Trophoblast cell (in vitro differentiated cells and primary cell): ENCODE data around the gene FAM135A.

Experiments used
- DNase-seq, 2 donors: peaks; one replicate each; pipeline ENCODE4 v3.0.0-alpha.2; 2016
- H2AFZ ChIP-seq: 2 replicates; pipeline ENCODE4 v1.6.1; 2013; ENCODE audit warnings: low read length, moderate library complexity, mild to moderate bottlenecking; ENCODE audit not compliant: insufficient read depth, poor library complexity
- H2AK5ac ChIP-seq: 2 replicates; pipeline ENCODE4 v1.6.1; 2013; ENCODE audit warnings: mild to moderate bottlenecking, low read length
- H2BK120ac ChIP-seq: 2 replicates; pipeline ENCODE4 v1.6.1; 2013; ENCODE audit warnings: low read length, mild to moderate bottlenecking, moderate library complexity; ENCODE audit not compliant: insufficient read depth, poor library complexity
- H2BK12ac ChIP-seq: 2 replicates; pipeline ENCODE4 v1.6.1; 2013; ENCODE audit warnings: mild to moderate bottlenecking, low read length, moderate library complexity
- H2BK5ac ChIP-seq: 2 replicates; pipeline ENCODE4 v1.6.1; 2013; ENCODE audit warnings: low read length, low read depth, moderate library complexity, mild to moderate bottlenecking; ENCODE audit not compliant: poor library complexity
- H3K14ac ChIP-seq: 2 replicates; pipeline ENCODE4 v1.6.1; 2013; ENCODE audit warnings: mild to moderate bottlenecking, low read length
- H3K18ac ChIP-seq: 2 replicates; pipeline ENCODE4 v1.6.1; 2013; ENCODE audit warnings: mild to moderate bottlenecking, low read length
- H3K23ac ChIP-seq: 2 replicates; pipeline ENCODE4 v1.6.1; 2013; ENCODE audit warnings: low read length
- H3K27ac ChIP-seq: 2 replicates; pipeline ENCODE4 v1.5.1; 2013; ENCODE audit warnings: low read depth, mild to moderate bottlenecking, inconsistent platforms, low read length, moderate library complexity
- H3K27me3 ChIP-seq: 2 replicates; pipeline ENCODE4 v1.6.1; 2013; ENCODE audit warnings: inconsistent platforms, mild to moderate bottlenecking, low read length, moderate library complexity; ENCODE audit not compliant: insufficient read depth
- H3K36me3 ChIP-seq, 2 experiments: 1 replicate in 1 of 2; 2 replicates in 1 of 2; pipeline ENCODE4 v1.6.1; 2013; ENCODE audit warnings: low read length in 2 of 2, mild to moderate bottlenecking in 2 of 2, moderate library complexity in 1 of 2; ENCODE audit not compliant: insufficient read depth in 2 of 2, control insufficient read depth in 1 of 2
- H3K4ac ChIP-seq: 2 replicates; pipeline ENCODE4 v1.6.1; 2013; ENCODE audit warnings: low read depth, mild to moderate bottlenecking, low read length, moderate library complexity
- H3K4me1 ChIP-seq, 2 experiments: 1 replicate in 1 of 2; 2 replicates in 1 of 2; pipeline ENCODE4 v1.6.1; 2013; ENCODE audit warnings: low read length in 2 of 2, mild to moderate bottlenecking in 2 of 2, moderate library complexity in 1 of 2; ENCODE audit not compliant: insufficient read depth in 2 of 2, control insufficient read depth in 1 of 2
- H3K4me2 ChIP-seq: 2 replicates; pipeline ENCODE4 v1.6.1; 2013; ENCODE audit warnings: inconsistent platforms, mild to moderate bottlenecking, low read length, moderate library complexity
- H3K4me3 ChIP-seq: 2 replicates; pipeline ENCODE4 v1.5.1; 2013; ENCODE audit warnings: mild to moderate bottlenecking, low read depth, low read length, inconsistent platforms
- H3K79me1 ChIP-seq: one replicate; pipeline ENCODE4 v1.6.1; 2013; ENCODE audit warnings: low read length
- H3K79me2 ChIP-seq: 2 replicates; pipeline ENCODE4 v1.6.1; 2013; ENCODE audit warnings: low read length, mild to moderate bottlenecking; ENCODE audit not compliant: control insufficient read depth, insufficient read depth, poor library complexity
- H3K9ac ChIP-seq: 2 replicates; pipeline ENCODE4 v1.6.1; 2013; ENCODE audit warnings: mild to moderate bottlenecking, low read length
- H3K9me3 ChIP-seq: 2 replicates; pipeline ENCODE4 v1.6.1; 2013; ENCODE audit warnings: low read depth, mild to moderate bottlenecking, control low read depth, inconsistent platforms, low read length; ENCODE audit not compliant: insufficient read depth
- H4K12ac ChIP-seq: 2 replicates; pipeline ENCODE4 v1.6.1; 2013; ENCODE audit warnings: low read depth, mild to moderate bottlenecking, low read length, moderate library complexity
- H4K8ac ChIP-seq: 2 replicates; pipeline ENCODE4 v1.6.1; 2013; ENCODE audit warnings: low read depth, mild to moderate bottlenecking, low read length, moderate library complexity
- H4K91ac ChIP-seq: one replicate; pipeline ENCODE4 v1.6.1; 2013; ENCODE audit warnings: low read depth, mild to moderate bottlenecking, low read length, moderate library complexity
- WGBS: extraction: QIAGEN DNeasy Blood & Tissue Kit; methylation state at CpG from one replicate; pipeline ENCODE4 v1.1.7; 2013; ENCODE audit warnings: missing lambda C conversion rate; ENCODE audit not compliant: insufficient read length, insufficient coverage; ENCODE audit errors: extremely low coverage; 5-methylcytosine and 5-hydroxymethylcytosine counted together

FAM135A gene

DNA sequence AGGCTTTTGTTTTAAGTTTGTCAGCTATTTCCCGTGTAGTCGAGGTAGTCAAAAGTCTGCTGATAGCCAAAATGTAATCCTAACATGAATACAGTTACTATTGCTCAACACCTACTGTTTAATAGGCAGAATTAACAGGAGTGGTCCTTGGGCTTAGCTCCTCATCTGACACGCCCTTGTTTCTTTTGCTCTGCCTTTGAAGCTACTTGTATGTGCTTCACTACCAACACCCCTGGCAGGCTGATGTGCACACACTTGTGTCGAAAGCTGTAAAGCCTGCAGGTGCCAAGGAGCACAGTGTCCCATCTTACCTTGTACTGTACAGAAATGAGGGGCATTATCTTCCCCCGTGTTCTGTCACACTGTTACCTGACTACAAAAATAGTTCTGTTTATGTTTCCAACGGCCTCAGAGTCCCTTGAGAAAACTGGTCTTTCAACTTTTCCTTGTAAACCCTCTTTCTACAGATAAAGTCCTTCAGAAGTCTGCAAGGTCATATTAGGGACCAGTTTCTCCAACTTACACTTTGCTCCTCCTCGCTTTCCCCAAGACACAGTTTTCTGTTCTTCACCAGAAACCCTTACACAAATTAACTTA lies 162.7 kb downstream of the FAM135A start:
- H3K9ac ChIP-seq: no peak overlapping the region

GRCh38 chr6:70586114-70586513 lies 172.8 kb downstream of the FAM135A start:
- Histone ChIP-seq H4K12ac (no peak overlapping the region), H3K79me1 (no peaks in the 10 kb centered on the region), H2BK12ac (no peak overlapping the region), H3K36me3 (peaks cover 3 to 8% of the 10 kb centered on the region in 2 experiments), H3K4ac (no peak overlapping the region), H3K4me2 (no peak overlapping the region), H4K91ac (no peak overlapping the region), H3K18ac (no peak overlapping the region), H2AK5ac (no peak overlapping the region), H3K27me3 (no peaks in the 10 kb centered on the region), H3K9ac (no peak overlapping the region), H3K27ac (no peak overlapping the region), H3K4me1 (no peaks in the 10 kb centered on the region), H3K9me3 (no peaks in the 10 kb centered on the region), H2BK5ac (no peak overlapping the region), H3K14ac (no peak overlapping the region), H3K23ac (no peak overlapping the region), H3K79me2 (no peaks in the 10 kb centered on the region), H4K8ac (no peak overlapping the region), H3K4me3 (no peak overlapping the region), H2AFZ (no peak overlapping the region), H2BK120ac (no peak overlapping the region)
- no CpG with 5 or more reads among the region's 1 CpG for WGBS
- DNase-seq: no peak

More for the DNA sequence above, 162.7 kb downstream of the FAM135A start:
- H3K18ac ChIP-seq: no peak overlapping the region
- no peak overlapping the region for H3K23ac ChIP-seq
- DNase-seq: no peak
- H3K79me1 ChIP-seq: no peaks in the 10 kb centered on the region
- H3K4me3 ChIP-seq: no peak overlapping the region
- WGBS: no CpG with 5 or more reads among the region's 7 CpGs
- no peaks in the 10 kb centered on the region for H3K79me2 ChIP-seq
- H2BK5ac ChIP-seq: no peak overlapping the region
- no peak overlapping the region for H3K14ac ChIP-seq
- no peak overlapping the region for H2AK5ac ChIP-seq
- H4K8ac ChIP-seq: no peak overlapping the region
- H3K4me1 ChIP-seq: peaks cover 0 to 2% of the 10 kb centered on the region in 2 experiments
- no peak overlapping the region for H3K4me2 ChIP-seq
- no peak overlapping the region for H4K12ac ChIP-seq
- H3K27me3 ChIP-seq: no peaks in the 10 kb centered on the region
- H3K4ac ChIP-seq: no peak overlapping the region
- H2AFZ ChIP-seq: no peak overlapping the region
- H2BK12ac ChIP-seq: no peak overlapping the region
- H2BK120ac ChIP-seq: no peak overlapping the region
- H3K27ac ChIP-seq: no peak overlapping the region
- no peaks in the 10 kb centered on the region for H3K9me3 ChIP-seq
- H3K36me3 ChIP-seq: peaks cover 2 to 3% of the 10 kb centered on the region in 2 experiments
- no peak overlapping the region for H4K91ac ChIP-seq

GRCh38 chr6:70590400-70590799 lies 177.1 kb downstream of the FAM135A start:
- H4K12ac ChIP-seq: no peak overlapping the region
- H3K4me2 ChIP-seq: no peak overlapping the region
- no peaks in the 10 kb centered on the region for H3K79me2 ChIP-seq
- no peaks in the 10 kb centered on the region for H3K27me3 ChIP-seq
- H3K4me1 ChIP-seq: no peaks in the 10 kb centered on the region
- no peak overlapping the region for H2AFZ ChIP-seq
- no peak overlapping the region for H4K91ac ChIP-seq
- H3K4me3 ChIP-seq: no peak overlapping the region
- H3K9ac ChIP-seq: no peak overlapping the region
- H2BK5ac ChIP-seq: no peak overlapping the region
- H3K4ac ChIP-seq: no peak overlapping the region
- no peak overlapping the region for H3K14ac ChIP-seq
- no peak overlapping the region for H3K27ac ChIP-seq
- H3K36me3 ChIP-seq: peaks cover 0 to 3% of the 10 kb centered on the region in 2 experiments
- H3K18ac ChIP-seq: no peak overlapping the region
- DNase-seq: peak; percentile 60 to 86
- no peak overlapping the region for H2AK5ac ChIP-seq
- H2BK120ac ChIP-seq: no peak overlapping the region
- peaks cover 4% of the 10 kb centered on the region for H3K9me3 ChIP-seq
- no peak overlapping the region for H3K23ac ChIP-seq
- H4K8ac ChIP-seq: no peak overlapping the region
- H2BK12ac ChIP-seq: no peak overlapping the region
- H3K79me1 ChIP-seq: no peaks in the 10 kb centered on the region

DNA sequence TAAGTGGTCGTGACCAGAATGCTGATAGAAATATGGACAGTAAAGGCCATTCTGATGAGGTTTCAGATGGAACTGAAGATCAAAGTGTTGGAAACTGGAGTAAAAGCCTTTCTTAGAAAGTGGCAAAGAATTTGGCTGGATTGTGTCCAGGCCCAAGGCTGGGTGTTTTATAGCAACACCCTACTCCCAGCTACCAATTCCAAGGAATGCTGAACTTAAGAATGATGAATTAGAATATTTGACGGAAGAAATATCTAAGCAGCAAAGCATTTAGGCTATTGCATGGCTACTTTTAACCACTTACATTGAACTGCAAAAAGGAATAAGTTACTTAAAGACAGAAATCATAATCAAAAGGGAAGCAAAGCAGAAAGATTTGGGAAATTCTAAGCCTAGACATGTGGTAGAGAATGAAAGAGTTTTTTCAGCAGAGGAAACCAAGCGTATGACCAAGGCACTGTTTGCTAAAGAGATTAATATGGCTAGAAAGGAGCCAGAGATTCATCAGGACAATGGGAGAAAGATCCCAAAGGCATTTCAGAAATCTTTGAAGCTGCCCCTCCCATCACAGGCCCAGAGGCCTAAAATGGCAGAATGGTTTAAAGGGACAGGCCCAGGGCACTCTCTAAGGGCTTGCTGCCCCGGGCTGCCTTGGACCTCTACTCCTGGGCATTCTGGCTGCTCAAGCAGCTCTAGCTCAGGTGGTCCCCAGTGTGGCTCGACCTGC lies 179.2 kb downstream of the FAM135A start:
- Histone ChIP-seq H3K4me2 (no peak overlapping the region), H3K18ac (no peak overlapping the region), H3K27me3 (no peaks in the 10 kb centered on the region), H3K4ac (no peak overlapping the region), H3K4me1 (no peaks in the 10 kb centered on the region), H2BK120ac (no peak overlapping the region), H4K91ac (no peak overlapping the region), H3K14ac (no peak overlapping the region), H3K9ac (no peak overlapping the region), H2BK5ac (no peak overlapping the region), H3K79me1 (no peaks in the 10 kb centered on the region), H3K27ac (no peak overlapping the region), H3K79me2 (no peaks in the 10 kb centered on the region), H3K9me3 (peaks cover 4% of the 10 kb centered on the region), H4K12ac (no peak overlapping the region), H4K8ac (no peak overlapping the region), H2AFZ (no peak overlapping the region), H3K23ac (no peak overlapping the region), H3K36me3 (peaks cover 0 to 3% of the 10 kb centered on the region in 2 experiments), H2BK12ac (no peak overlapping the region), H3K4me3 (no peak overlapping the region), H2AK5ac (no peak overlapping the region)
- DNase-seq: no peak
- WGBS: no CpG with 5 or more reads among the region's 5 CpGs
